Measurements from ENCODE around the gene UPK1B. TPM values are rescaled to one million over a fixed set of nuclear protein-coding genes. Genes with fewer than 3 reads are reported as not detected.

UPK1B gene
- total and polyA plus RNA-seq, 9 of the 15 experiments (the other 6 are each of a cell fraction or from before 2014, with no cell fraction given), result 0.22 to 1.2 (median 0.51) TPM

- CTCF ChIA-PET (ENCODE audit: low intra/inter-chr PET ratio), result no interaction called here
- H2AFZ ChIP-seq (ENCODE audit: low read depth, low read length), result no peak overlapping the region
- POLR2A ChIA-PET, result no interaction called here
- ATAC-seq (no peak), FAIRE-seq (no peak), DNase-seq (ENCODE audit: extremely low read depth in 1 of 4, low spot score in 3 of 4) (no peak)
- H3K27ac ChIP-seq (ENCODE audit: extremely low read depth, low read depth, low read length), result no peak overlapping the region
- H3K36me3 ChIP-seq (ENCODE audit: control insufficient read depth, insufficient read depth, low read length), result no peaks in the 10 kb centered on the region
- intact Hi-C loops (cut with micrococcal nuclease), result no loop called here
- peaks cover 0 to 6% of the 10 kb centered on the region in 2 experiments; a peak in 2 of 5 replicates for H3K4me1 ChIP-seq (replicated peaks in 1 of 2; ENCODE audit: control insufficient read depth in 2 of 2, insufficient read depth in 2 of 2, low read length in 2 of 2)
- H3K4me3 ChIP-seq, result no peak overlapping the region
- no peaks in the 10 kb centered on the region for H3K79me2 ChIP-seq (ENCODE audit: control insufficient read depth, insufficient read depth, low read length)
- H3K9me3 ChIP-seq (replicated peaks; ENCODE audit: control insufficient read depth, insufficient read depth, low read depth, low read length), result no peaks in the 10 kb centered on the region
- in situ Hi-C loops (cut with MboI), result loop anchor here (25.0 kb wide), 1 partner anchor 540 kb away; the partner anchor contains the start of gene COX17
- no peak overlapping the region for H3K4me2 ChIP-seq (ENCODE audit: insufficient read depth, low read length)
- H3K9ac ChIP-seq (ENCODE audit: insufficient read depth in 1 of 2, low read depth in 2 of 2, low read length in 2 of 2), result no peak overlapping the region
- no peaks in the 10 kb centered on the region for H4K20me1 ChIP-seq (replicated peaks; ENCODE audit: control insufficient read depth, insufficient read depth, low read length)
- BruUV-seq (replicated peaks), result no TSS peak
- H3K27me3 ChIP-seq (ENCODE audit: control insufficient read depth in 2 of 2, insufficient read depth in 2 of 2, low read length in 2 of 2), result no peaks in the 10 kb centered on the region
- WGBS (ENCODE audit: insufficient coverage, low coverage, missing lambda C conversion rate), result 5% methylated on average over 2 of the region's 2 CpGs
- no peaks in the 10 kb centered on the region for H3K9me1 ChIP-seq (ENCODE audit: control insufficient read depth, insufficient read depth, low read length)
- no peak for TF ChIP-seq ZNF589 (CRISPR knock-in tag; IDR thresholded peaks at IDR 0.05; ENCODE audit: low read depth)
- no peak for TF ChIP-seq POLR3A (IDR thresholded peaks at IDR 0.05; ENCODE audit: borderline replicate concordance, extremely low read depth, insufficient read depth, insufficient read length)
- no peak for TF ChIP-seq E2F5 (CRISPR knock-in tag; IDR thresholded peaks at IDR 0.05)
- no peak for TF ChIP-seq ZNF395 (CRISPR knock-in tag; IDR thresholded peaks at IDR 0.05)
- TF ChIP-seq ZBTB9 (CRISPR knock-in tag; IDR thresholded peaks at IDR 0.05), result no peak
- no peak for TF ChIP-seq HNRNPL (IDR thresholded peaks at IDR 0.05; ENCODE audit: low read depth, low read length)
- no peak for TF ChIP-seq HCFC1 (IDR thresholded peaks at IDR 0.05; ENCODE audit: low read depth, low read length)
- TF ChIP-seq MEF2A (IDR thresholded peaks at IDR 0.05; ENCODE audit: control insufficient read depth, low read depth, low read length), result no peak
- no peak for TF ChIP-seq ZNF280A (IDR thresholded peaks at IDR 0.05; ENCODE audit: low read depth, partially characterized antibody)
- no peak for TF ChIP-seq ZNF830 (CRISPR knock-in tag; IDR thresholded peaks at IDR 0.05)
- no peak for TF ChIP-seq DIDO1 (tag; IDR thresholded peaks at IDR 0.05; ENCODE audit: low read depth)
- TF ChIP-seq ZNF511 (CRISPR knock-in tag; IDR thresholded peaks at IDR 0.05), result no peak
- no peak for TF ChIP-seq STAT6 (CRISPR knock-in tag; IDR thresholded peaks at IDR 0.05)
- no peak for TF ChIP-seq CHD2 (IDR thresholded peaks at IDR 0.05; ENCODE audit: low read depth, low read length)
Measured at GRCh38 chr3:119147494-119147893, 25.9 kb upstream of the UPK1B start.
